Endothelial cell of hepatic sinusoid (primary cell): ENCODE results near the gene TMC2.
"Not testable (repeated sequence)": the region's sequence is repeated elsewhere in the genome, so short reads cannot be mapped to it uniquely, and the experiment has no call there.

Source experiments
- in situ Hi-C: cut with HindIII; loops from 2 replicates; pipeline ENCODE4 v1.10.0; 2017; ENCODE audit warnings: low sequenced_read_pairs

The TMC2 gene

GRCh38 chr20:2536560-2536986 lies at the start of gene TMC2:
Gene TMC2, plus strand, starts transcription at chr20:2536573. Its CDS starts 49 bp downstream, at chr20:2536622.
- in situ Hi-C loops, result no loop called here

GRCh38 chr20:2502808-2503384 lies 33.5 kb upstream of the TMC2 start:
- in situ Hi-C loops, result not testable (repeated sequence)

GRCh38 chr20:2504803-2505202 lies 31.6 kb upstream of the TMC2 start:
- in situ Hi-C loops, result not testable (repeated sequence)

- in situ Hi-C loops, result not testable (repeated sequence)
Measured at GRCh38 chr20:2506426-2506825, 29.9 kb upstream of the TMC2 start.

GRCh38 chr20:2507464-2507863 lies 28.9 kb upstream of the TMC2 start:
- in situ Hi-C loops, result no loop called here

- in situ Hi-C loops, result no loop called here
Measured at GRCh38 chr20:2507875-2508630, 28.3 kb upstream of the TMC2 start.

- in situ Hi-C loops, result no loop called here
Measured at GRCh38 chr20:2508631-2509467, 27.5 kb upstream of the TMC2 start, which contains the start of gene ZNF343. Gene ZNF343, minus strand, starts transcription at chr20:2508915. Its CDS starts 15,020 bp downstream, at chr20:2493895.

DNA sequence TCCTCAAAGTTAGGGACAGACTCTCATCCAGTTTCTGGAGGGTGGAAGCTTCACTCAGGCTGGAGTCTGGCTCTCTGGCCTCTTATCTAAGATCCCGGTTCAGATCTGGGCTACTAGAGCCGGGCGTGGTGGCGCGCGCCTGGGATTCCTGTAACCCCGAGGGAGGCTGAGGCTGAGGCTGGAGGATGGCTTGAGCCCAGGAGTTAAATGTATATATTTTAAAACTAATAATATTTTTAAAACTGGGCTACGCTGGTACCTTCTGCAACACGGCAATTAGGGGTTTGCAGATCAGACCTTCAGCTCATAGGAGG lies 26.9 kb upstream of the TMC2 start:
- in situ Hi-C loops, result no loop called here

GRCh38 chr20:2509794-2510193 lies 26.6 kb upstream of the TMC2 start:
- in situ Hi-C loops, result no loop called here

DNA sequence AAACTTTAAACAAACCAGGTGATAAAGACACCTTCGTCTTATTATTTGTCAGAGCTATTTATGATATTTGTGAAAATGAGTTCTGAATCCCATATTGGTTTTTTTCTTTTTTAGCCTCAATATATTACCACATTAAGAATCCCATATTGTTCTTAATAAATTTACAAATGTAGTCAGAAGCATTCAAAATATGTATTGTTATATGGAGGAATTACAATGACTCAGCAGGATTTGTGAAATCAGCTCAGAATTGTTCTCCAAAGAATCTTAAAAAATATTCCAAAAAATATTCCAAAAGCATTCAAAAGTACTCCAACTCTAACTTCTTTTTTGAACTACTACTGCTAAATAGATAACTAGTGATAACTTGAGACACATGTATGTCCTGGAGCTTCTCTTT lies 21.2 kb upstream of the TMC2 start:
- in situ Hi-C loops, result no loop called here

- in situ Hi-C loops, result no loop called here
Measured at GRCh38 chr20:2516399-2516798, 20.0 kb upstream of the TMC2 start.

GRCh38 chr20:2518096-2518495 lies 18.3 kb upstream of the TMC2 start:
- in situ Hi-C loops, result no loop called here

DNA sequence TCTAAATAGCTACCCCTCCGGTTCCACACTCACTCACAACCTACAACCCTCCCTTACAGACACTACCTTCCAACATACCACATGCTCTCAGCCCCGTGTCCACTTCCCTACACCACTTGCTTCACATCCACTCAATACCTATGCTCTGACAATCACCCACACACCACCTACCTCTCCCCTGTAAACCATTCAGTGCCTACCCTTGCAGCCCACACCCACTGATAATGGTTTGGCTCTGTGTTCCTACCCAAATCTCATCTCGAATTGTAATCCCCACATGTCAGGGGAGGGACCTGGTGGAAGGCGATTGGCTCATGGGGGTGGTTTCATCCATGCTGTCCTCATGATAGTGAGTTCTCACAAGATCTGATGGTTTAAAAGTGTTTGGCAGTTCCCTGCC lies 17.8 kb upstream of the TMC2 start:
- in situ Hi-C loops, result no loop called here

- in situ Hi-C loops, result no loop called here
Measured at GRCh38 chr20:2519115-2519809, 17.1 kb upstream of the TMC2 start.

- in situ Hi-C loops, result no loop called here
Measured at GRCh38 chr20:2520617-2521016, 15.8 kb upstream of the TMC2 start.

DNA sequence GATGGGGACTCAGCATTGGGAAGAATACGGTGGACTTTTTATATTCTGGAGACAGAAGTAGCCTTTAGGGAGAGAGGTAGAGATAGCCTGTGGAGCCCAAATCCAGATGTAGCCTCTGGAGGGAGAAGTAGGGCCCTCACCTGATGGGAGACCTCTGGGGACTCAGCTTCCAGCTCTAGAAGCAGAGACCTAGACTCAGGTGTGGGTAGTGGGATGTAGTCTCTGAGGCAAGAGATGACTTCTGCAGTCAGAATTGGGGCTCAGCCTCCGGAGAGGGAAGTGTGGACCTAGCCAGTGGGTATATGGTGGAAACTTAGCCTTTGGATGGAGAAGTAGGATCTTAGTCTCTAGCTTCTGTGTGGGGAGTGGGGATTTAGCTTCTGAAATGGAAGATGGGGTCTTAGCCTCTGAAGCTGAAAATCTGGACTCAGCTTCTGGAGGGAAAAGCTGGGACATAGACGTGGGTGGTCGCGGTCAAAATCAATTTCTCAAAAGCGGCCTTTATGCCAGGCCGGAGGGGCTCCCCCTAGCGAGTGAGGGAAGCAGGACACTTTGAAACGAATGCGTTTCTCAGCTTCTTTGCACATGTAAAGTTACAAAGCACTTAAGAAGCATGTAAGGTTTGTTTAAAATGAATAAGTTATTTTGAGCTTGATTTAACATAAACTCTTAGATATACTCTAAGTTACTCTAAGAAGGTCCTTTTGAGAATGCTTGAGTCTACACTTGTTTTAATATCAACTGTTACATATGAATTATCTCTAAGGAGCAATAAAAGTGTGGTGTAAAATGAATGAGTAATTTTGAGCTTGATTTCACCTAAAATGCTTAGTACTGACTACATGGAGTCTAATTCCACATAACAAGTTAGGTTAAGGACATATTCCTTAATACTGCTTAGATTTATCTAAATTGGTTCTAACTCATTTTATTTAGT lies 14.7 kb upstream of the TMC2 start:
- in situ Hi-C loops, result no loop called here

GRCh38 chr20:2522826-2523429 lies 13.4 kb upstream of the TMC2 start:
- in situ Hi-C loops, result not testable (repeated sequence)

DNA sequence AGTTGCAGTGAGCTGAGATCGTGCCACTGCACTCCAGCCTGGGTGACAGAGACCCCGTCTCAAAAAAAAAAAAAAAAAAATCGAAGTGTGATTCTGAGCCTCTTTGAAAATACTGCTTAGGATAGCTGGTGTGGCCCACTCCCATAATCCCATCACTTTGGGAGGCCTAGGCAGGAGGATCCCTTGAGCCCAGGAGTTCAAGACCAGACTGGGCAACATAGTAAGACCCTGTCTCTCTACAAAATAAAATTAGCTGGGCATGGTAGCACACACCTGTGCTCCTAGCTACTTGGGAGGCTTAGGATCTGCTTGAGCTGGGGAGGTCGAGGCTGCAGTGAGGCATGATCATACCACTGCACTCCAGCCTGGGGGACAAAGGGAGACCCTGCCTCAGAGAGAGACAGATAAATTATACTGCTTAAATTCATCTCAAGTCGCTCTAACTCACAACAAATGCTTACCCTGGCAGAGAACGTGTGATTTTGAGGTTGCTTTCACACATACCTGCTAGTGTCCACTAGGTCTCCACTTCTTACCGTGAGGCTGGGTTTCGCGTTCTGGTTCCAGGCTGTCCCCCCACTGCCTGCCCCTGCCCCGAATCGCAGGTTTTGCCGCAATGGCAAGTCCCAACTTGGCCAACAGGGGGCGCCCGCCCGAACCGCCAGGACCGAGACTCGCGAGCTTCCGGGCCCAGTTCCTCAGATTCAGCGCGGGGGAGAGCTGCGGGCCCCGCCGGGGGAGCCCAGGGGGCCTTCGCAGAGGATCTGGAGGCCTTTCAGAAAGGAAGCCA lies 12.3 kb upstream of the TMC2 start:
- in situ Hi-C loops, result no loop called here
